Nephron (organoid): ENCODE results near the gene UBAC2.

ENCODE experiments used
- H3K27ac Mint-ChIP-seq, 3 experiments: 2 replicates each; pipeline ENCODE4 v1.8.0; 2020; ENCODE audit warnings: mixed read lengths in 3 of 3, mild to moderate bottlenecking in 2 of 3, moderate library complexity in 1 of 3
- H3K27me3 Mint-ChIP-seq: 2 replicates; pipeline ENCODE4 v1.8.0; 2021; ENCODE audit warnings: low read depth, mild to moderate bottlenecking, moderate library complexity, mixed read lengths
- H3K36me3 Mint-ChIP-seq: 2 replicates; pipeline ENCODE4 v1.8.0; 2020; ENCODE audit warnings: low read depth, mixed read lengths
- H3K4me1 Mint-ChIP-seq: 2 replicates; pipeline ENCODE4 v1.8.0; 2020; ENCODE audit warnings: mixed read lengths
- H3K4me3 Mint-ChIP-seq, 3 experiments: 2 replicates each; pipeline ENCODE4 v1.8.0; 2020; ENCODE audit warnings: mild to moderate bottlenecking in 3 of 3, mixed read lengths in 3 of 3, moderate library complexity in 2 of 3
- H3K9me3 Mint-ChIP-seq: 2 replicates; pipeline ENCODE4 v1.8.0; 2020; ENCODE audit warnings: mixed read lengths
- CTCF ChIP-seq, 3 experiments: fragments of 200-600 bp; sonication (generic); IDR thresholded peaks; one replicate each; pipeline ENCODE4 v1.5.0; 2021; ENCODE audit warnings: antibody characterized with exemption in 3 of 3; ENCODE audit not compliant: unreplicated experiment in 3 of 3

The UBAC2 gene

GRCh38 chr13:99367663-99368448 is 167.2 kb downstream of the UBAC2 start:
- no peaks in the 10 kb centered on the region for H3K9me3 Mint-ChIP-seq
- TF ChIP-seq CTCF (IDR thresholded peaks at IDR 0.05; ENCODE audit: unreplicated experiment in 3 of 3): no peak
- H3K27me3 Mint-ChIP-seq: no peaks in the 10 kb centered on the region
- no peaks in the 10 kb centered on the region for H3K4me1 Mint-ChIP-seq
- no peak overlapping the region for H3K27ac Mint-ChIP-seq
- no peak overlapping the region for H3K4me3 Mint-ChIP-seq
- H3K36me3 Mint-ChIP-seq: peaks cover 40% of the 10 kb centered on the region

- TF ChIP-seq CTCF (IDR thresholded peaks at IDR 0.05; ENCODE audit: unreplicated experiment in 3 of 3): no peak
- H3K4me3 Mint-ChIP-seq: no peak overlapping the region
- no peak overlapping the region for H3K27ac Mint-ChIP-seq
- H3K27me3 Mint-ChIP-seq: no peaks in the 10 kb centered on the region
- no peaks in the 10 kb centered on the region for H3K9me3 Mint-ChIP-seq
- H3K4me1 Mint-ChIP-seq: no peaks in the 10 kb centered on the region
- H3K36me3 Mint-ChIP-seq: peaks cover 46% of the 10 kb centered on the region
These were observed 170.0 kb downstream of the UBAC2 start for GRCh38 chr13:99370481-99371275.

DNA sequence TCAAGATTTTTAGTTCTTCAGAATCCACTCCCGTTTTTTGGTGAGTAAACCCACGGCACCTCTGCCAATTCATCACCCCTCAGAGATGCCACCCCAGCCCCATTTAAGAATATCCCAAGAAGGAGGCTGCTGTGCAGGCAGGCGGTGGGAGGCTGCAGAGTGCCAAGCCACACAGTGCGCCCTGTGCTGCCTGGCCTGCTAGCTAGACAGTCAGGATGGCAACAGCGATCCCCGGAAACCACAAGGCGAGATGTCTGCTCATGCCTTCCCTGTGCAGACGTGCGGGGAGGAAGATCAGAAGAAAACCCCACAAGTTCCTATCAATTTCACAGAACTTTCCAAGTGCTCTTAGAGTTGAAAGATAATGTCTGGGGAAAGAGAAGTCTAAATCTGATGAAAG is 171.3 kb downstream of the UBAC2 start:
- H3K27ac Mint-ChIP-seq: no peak overlapping the region
- peaks cover 54% of the 10 kb centered on the region for H3K36me3 Mint-ChIP-seq
- no peaks in the 10 kb centered on the region for H3K4me1 Mint-ChIP-seq
- H3K9me3 Mint-ChIP-seq: no peaks in the 10 kb centered on the region
- H3K27me3 Mint-ChIP-seq: no peaks in the 10 kb centered on the region
- TF ChIP-seq CTCF (IDR thresholded peaks at IDR 0.05; ENCODE audit: unreplicated experiment in 3 of 3): no peak
- no peak overlapping the region for H3K4me3 Mint-ChIP-seq

DNA sequence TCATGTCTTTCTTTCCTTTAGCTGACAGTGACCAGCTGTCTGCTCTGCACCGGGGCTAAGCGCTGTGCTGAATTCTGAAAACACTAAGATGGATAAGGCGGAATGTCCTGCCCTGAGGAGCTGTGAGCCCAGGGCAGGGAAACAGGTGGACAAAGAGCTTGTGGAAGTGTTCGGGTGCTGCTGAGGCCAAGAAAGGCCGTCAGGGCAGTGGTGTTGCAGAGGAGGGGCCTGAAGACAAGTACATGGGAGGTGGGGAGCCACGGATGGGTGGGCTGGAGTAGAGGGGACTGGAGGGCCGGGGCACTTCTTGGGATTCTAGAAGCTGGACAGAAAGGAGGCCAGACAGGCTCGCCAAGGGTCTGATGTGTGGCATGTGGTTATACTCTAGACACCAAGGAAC is 172.8 kb downstream of the UBAC2 start:
- no peak for TF ChIP-seq CTCF (IDR thresholded peaks at IDR 0.05; ENCODE audit: unreplicated experiment in 3 of 3)
- no peaks in the 10 kb centered on the region for H3K9me3 Mint-ChIP-seq
- no peaks in the 10 kb centered on the region for H3K27me3 Mint-ChIP-seq
- H3K4me3 Mint-ChIP-seq: no peak overlapping the region
- no peaks in the 10 kb centered on the region for H3K4me1 Mint-ChIP-seq
- H3K27ac Mint-ChIP-seq: no peak overlapping the region
- H3K36me3 Mint-ChIP-seq: peaks cover 57% of the 10 kb centered on the region

- no peak for TF ChIP-seq CTCF (IDR thresholded peaks at IDR 0.05; ENCODE audit: unreplicated experiment in 3 of 3)
- Mint-ChIP-seq H3K27ac (no peak overlapping the region), H3K9me3 (no peaks in the 10 kb centered on the region), H3K4me3 (no peak overlapping the region), H3K27me3 (no peaks in the 10 kb centered on the region), H3K36me3 (peaks cover 56% of the 10 kb centered on the region), H3K4me1 (no peaks in the 10 kb centered on the region)
These were observed 173.7 kb downstream of the UBAC2 start for GRCh38 chr13:99374169-99374991.
